ENCODE data around the gene GATD1.

GATD1 gene

DNA sequence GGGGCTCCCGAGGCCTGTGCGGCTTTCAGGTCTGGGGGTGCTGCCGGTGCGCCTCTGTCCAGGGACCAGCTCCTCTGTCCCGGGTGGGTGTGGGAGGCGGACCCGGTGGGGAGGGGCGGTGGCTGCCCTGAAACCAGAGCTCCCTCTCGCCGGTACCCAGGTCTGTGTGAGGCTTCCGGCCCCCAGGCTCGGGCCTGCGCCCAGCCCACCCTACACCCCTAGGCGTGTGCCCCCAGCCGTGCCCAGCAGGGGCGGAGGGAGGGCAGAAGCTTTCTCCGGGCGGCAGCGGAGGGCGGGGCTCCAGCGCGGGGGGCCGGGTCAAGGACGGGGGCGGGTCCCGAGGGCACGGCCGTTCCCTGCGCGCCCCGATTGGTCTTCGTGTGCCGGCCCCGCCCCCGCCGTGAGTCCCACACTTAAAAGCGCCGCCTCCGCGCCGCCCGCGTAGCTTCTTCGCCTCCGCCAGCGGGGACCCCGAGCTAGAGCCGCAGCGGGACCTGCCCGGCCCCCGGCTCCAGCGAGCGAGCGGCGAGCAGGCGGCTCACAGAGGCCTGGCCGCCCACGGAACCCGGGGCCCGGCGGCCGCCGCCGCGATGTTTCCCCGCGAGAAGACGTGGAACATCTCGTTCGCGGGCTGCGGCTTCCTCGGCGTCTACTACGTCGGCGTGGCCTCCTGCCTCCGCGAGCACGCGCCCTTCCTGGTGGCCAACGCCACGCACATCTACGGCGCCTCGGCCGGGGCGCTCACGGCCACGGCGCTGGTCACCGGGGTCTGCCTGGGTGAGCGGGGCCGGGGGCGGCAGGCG, 42.0 kb upstream of the GATD1 start:
- TF ChIP-seq ZNF274 (IDR thresholded peaks at IDR 0.05; ENCODE audit: low read depth, low read length), result no peak
- peak overlapping the region; percentile 91; the same call in 1 of the 2 replicates for H3K4me3 ChIP-seq (ENCODE audit: low read length)

DNA sequence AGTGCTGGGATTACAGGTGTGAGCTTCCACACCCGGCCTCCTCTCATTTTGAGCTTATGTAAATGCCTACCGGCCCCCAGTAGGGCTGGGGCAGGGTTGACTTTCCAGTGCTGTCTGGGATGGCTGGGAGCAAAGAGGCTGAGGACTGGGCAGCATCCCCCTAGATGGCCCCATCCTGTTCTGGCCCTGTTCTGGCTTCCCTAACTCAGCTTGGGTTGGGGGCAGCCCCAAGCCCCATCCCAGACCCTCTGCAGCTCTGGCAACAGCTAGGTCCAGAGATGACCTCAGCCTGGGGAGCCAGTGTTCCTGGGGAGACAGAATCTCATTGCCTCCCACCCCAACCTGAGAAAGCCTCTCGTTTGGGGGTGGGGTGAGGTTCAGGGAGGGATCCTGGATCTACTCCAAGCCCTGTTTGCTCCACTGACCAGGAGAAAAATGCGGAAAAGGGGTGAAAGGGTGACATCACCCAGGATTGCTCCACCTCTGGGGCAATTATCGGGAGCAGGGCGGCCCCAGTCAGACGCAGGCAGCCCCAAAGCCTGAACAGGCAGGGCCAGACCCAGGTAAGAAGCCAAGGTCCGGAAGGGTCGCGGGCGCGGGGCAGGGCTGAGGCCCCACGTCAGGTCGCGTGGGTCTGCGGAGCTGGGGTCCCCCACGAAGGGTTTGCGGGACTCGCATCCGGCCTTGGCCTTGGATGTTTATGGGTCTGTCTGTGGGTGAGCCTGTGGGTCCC, 41.3 kb upstream of the GATD1 start, which contains the start of gene PNPLA2:
Gene PNPLA2, plus strand, starts transcription at position 519 of the 733 bp plus-strand sequence. CDS start 805 bp downstream, outside the sequence.
- TF ChIP-seq ZNF274 (IDR thresholded peaks at IDR 0.05; ENCODE audit: low read depth, low read length), result no peak
- peak within 1 kb of the TSS; percentile 91; the same call in 1 of the 2 replicates for H3K4me3 ChIP-seq (ENCODE audit: low read length)

- H3K4me3 ChIP-seq (ENCODE audit: low read length), result no peak overlapping the region
- no peak for TF ChIP-seq ZNF274 (IDR thresholded peaks at IDR 0.05; ENCODE audit: low read depth, low read length)
Measured at GRCh38 chr11:816433-816779, 39.1 kb upstream of the GATD1 start.

GRCh38 chr11:815675-816432, 38.6 kb upstream of the GATD1 start:
- no peak for TF ChIP-seq ZNF274 (IDR thresholded peaks at IDR 0.05; ENCODE audit: low read depth, low read length)
- no peak overlapping the region for H3K4me3 ChIP-seq (ENCODE audit: low read length)

DNA sequence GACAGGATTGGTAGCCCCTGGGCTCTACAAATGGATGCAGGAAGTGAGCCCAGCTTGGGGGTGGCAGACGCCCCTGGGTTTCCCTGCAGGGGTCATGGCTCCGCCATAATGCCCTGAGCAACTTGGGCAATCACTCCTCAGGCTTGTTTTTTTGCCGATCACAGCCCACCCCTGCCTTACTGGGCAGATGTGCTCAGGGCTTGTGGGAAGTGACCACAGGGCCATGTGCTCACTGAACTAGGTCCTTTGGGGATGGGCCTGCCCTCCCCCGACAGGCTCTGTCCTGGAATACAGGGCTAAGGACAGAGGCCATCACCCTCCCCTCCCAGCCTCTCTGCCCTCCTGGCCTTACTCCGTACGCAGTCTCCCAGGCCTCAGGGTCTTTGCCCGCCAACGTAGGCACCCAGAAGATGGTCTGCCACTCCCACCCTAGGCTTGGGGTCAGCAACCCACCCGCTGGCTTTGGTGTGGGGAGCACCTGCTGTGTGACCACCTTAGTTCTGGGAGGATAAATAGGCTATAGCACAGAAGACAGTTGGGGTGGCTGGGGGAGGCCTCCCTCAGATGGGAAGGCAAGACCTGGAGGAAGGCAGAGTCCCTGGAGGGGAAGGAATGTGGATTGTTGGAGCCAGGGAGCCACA, 36.3 kb upstream of the GATD1 start:
- H3K4me3 ChIP-seq (ENCODE audit: low read length), result no peak overlapping the region
- TF ChIP-seq ZNF274 (IDR thresholded peaks at IDR 0.05; ENCODE audit: low read depth, low read length), result no peak

DNA sequence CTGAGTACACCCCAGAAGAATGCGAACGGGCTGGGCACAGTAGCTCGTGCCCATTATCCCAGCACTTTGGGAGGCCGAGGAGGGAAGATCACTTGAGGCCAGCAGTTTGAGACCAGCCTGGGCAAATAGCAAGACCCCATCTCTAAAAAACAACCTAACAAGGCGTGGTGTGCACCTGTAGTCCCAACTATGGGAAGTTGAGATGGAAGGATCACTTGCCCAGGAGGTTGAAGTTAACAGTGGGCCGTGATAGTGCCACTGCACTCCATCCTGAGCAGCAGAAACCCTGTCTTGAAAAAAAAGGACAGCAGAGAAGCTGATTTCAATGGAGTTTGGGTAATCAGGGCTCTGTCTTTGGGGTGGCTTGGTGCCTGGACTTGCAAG, 35.8 kb upstream of the GATD1 start:
- TF ChIP-seq ZNF274 (IDR thresholded peaks at IDR 0.05; ENCODE audit: low read depth, low read length), result no peak

GRCh38 chr11:812390-812789, 35.1 kb upstream of the GATD1 start:
- no peak for TF ChIP-seq ZNF274 (IDR thresholded peaks at IDR 0.05; ENCODE audit: low read depth, low read length)
- H3K4me3 ChIP-seq (ENCODE audit: low read length), result no peak overlapping the region

More for the DNA sequence above, 35.8 kb upstream of the GATD1 start:
- no peak overlapping the region for H3K4me3 ChIP-seq (ENCODE audit: low read length)

- no peak for TF ChIP-seq ZNF274 (IDR thresholded peaks at IDR 0.05; ENCODE audit: low read depth, low read length)
- H3K4me3 ChIP-seq (ENCODE audit: low read length), result peak overlapping the region; percentile 76; the same call in 1 of the 2 replicates
Measured at GRCh38 chr11:811446-812245, 34.4 kb upstream of the GATD1 start.

DNA sequence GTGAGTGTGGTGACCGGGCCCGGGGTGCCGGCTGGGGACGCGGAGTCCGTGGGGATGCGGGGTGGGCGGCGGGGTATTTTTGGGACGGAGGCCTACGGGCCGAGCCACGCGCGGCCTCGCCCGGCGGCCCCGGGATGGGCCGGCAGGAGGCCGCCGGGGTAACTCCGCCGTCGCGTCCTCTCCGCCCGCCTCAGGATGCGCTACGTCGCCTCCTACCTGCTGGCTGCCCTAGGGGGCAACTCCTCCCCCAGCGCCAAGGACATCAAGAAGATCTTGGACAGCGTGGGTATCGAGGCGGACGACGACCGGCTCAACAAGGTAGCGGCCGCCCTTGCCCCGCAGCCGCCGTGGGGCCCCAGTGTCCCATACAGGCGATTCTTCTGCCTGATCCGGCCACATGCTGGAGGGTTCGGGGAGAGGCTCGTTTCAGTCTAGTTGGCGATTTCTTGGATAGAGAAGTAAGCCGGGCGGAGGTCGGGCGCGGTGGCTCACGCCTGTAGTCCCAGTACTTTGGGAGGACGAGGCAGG, 32.8 kb upstream of the GATD1 start:
- H3K4me3 ChIP-seq (ENCODE audit: low read length), result peak overlapping the region; percentile 76
- no peak for TF ChIP-seq ZNF274 (IDR thresholded peaks at IDR 0.05; ENCODE audit: low read depth, low read length)

- TF ChIP-seq ZNF274 (IDR thresholded peaks at IDR 0.05; ENCODE audit: low read depth, low read length), result no peak
- peak within 1 kb of the TSS; percentile 76 for H3K4me3 ChIP-seq (ENCODE audit: low read length)
Measured at GRCh38 chr11:809287-810039, 32.2 kb upstream of the GATD1 start, which contains the start of gene RPLP2. RPLP2 (plus strand) TSS chr11:809967; CDS start chr11:810235, 268 bp downstream.

- TF ChIP-seq ZNF274 (IDR thresholded peaks at IDR 0.05; ENCODE audit: low read depth, low read length), result no peak
- peak overlapping the region; percentile 76 for H3K4me3 ChIP-seq (ENCODE audit: low read length)
Measured at GRCh38 chr11:808427-809286, 31.4 kb upstream of the GATD1 start.
